Dermis blood vessel endothelial cell (primary cell): ENCODE results near the gene DYNC1LI2. TPM values are rescaled to one million over a fixed set of nuclear protein-coding genes. Genes with fewer than 3 reads are reported as not detected.
"Not testable (repeated sequence)": the region's sequence is repeated elsewhere in the genome, so short reads cannot be mapped to it uniquely, and the experiment has no call there.

Source experiments
- DNase-seq: peaks from one replicate; pipeline ENCODE4 v3.0.0; 2010
- total RNA-seq: library from RNA; depleted of rRNA; stranded (reverse); fragments of >200 nt; gene quantifications from 2 replicates; pipeline ENCODE4 v1.2.3, GENCODE V29; 2014

DYNC1LI2 gene
- total RNA-seq, 1 donor from 2014 or later, result 219 TPM

- no peak for DNase-seq
Observed at GRCh38 chr16:66695935-66696668, 55.3 kb downstream of the DYNC1LI2 start.

- DNase-seq, result no peak
Observed at GRCh38 chr16:66695471-66695934, 55.9 kb downstream of the DYNC1LI2 start.

GRCh38 chr16:66693149-66693548 is 58.3 kb downstream of the DYNC1LI2 start:
- DNase-seq, result no peak

GRCh38 chr16:66692341-66692740 is 59.1 kb downstream of the DYNC1LI2 start:
- DNase-seq, result no peak

- no peak for DNase-seq
Observed at GRCh38 chr16:66691234-66691633, 60.2 kb downstream of the DYNC1LI2 start.

- DNase-seq, result no peak
Observed at GRCh38 chr16:66690106-66690847, 61.1 kb downstream of the DYNC1LI2 start.

GRCh38 chr16:66689282-66689681 is 62.1 kb downstream of the DYNC1LI2 start:
- no peak for DNase-seq

GRCh38 chr16:66687906-66688625 is 63.3 kb downstream of the DYNC1LI2 start:
- no peak for DNase-seq

- not testable (repeated sequence) for DNase-seq
Observed at GRCh38 chr16:66685501-66686115, 65.8 kb downstream of the DYNC1LI2 start.

- DNase-seq, result no peak
Observed at GRCh38 chr16:66682271-66682670, 69.1 kb downstream of the DYNC1LI2 start.

GRCh38 chr16:66681676-66682075 is 69.7 kb downstream of the DYNC1LI2 start:
- DNase-seq, result no peak

GRCh38 chr16:66678337-66678736 is 73.1 kb downstream of the DYNC1LI2 start:
- DNase-seq, result no peak

GRCh38 chr16:66677836-66678235 is 73.6 kb downstream of the DYNC1LI2 start:
- DNase-seq, result no peak

GRCh38 chr16:66677179-66677578 is 74.2 kb downstream of the DYNC1LI2 start:
- DNase-seq, result no peak

- DNase-seq, result no peak
Observed at GRCh38 chr16:66676599-66676998, 74.8 kb downstream of the DYNC1LI2 start.

GRCh38 chr16:66673691-66674090 is 77.7 kb downstream of the DYNC1LI2 start:
- no peak for DNase-seq

Other genes starting within 250 kb of the DYNC1LI2 start
- gene TK2, start 201.5 kb downstream of the DYNC1LI2 start, total RNA-seq, result 41.0 and 46.5 TPM in 2 replicates
- 75.6 and 102 TPM in 2 replicates for gene CKLF, start 199.0 kb downstream of the DYNC1LI2 start, total RNA-seq
- 2.7 and 3.6 TPM in 2 replicates for gene CMTM1, start 185.2 kb downstream of the DYNC1LI2 start, total RNA-seq
- gene CMTM2, start 172.1 kb downstream of the DYNC1LI2 start, total RNA-seq, result 0.34 TPM in 1 of 2 replicates, not detected in the other
- gene CMTM3, start 146.9 kb downstream of the DYNC1LI2 start, total RNA-seq, result 23.3 and 31.6 TPM in 2 replicates
- 8.8 and 11.6 TPM in 2 replicates for gene CMTM4, start 54.9 kb downstream of the DYNC1LI2 start, total RNA-seq
- 0.17 TPM in 1 of 2 replicates, not detected in the other for gene TERB1, start 50.0 kb upstream of the DYNC1LI2 start, total RNA-seq
- gene NAE1, start 79.4 kb upstream of the DYNC1LI2 start, total RNA-seq, result 48.8 and 68.7 TPM in 2 replicates
- gene CA7, start 92.8 kb upstream of the DYNC1LI2 start, total RNA-seq, result not detected in 2 replicates
- 12.4 and 15.5 TPM in 2 replicates for gene PDP2, start 128.9 kb upstream of the DYNC1LI2 start, total RNA-seq
- gene CDH16, start 167.3 kb upstream of the DYNC1LI2 start, total RNA-seq, result 0.65 and 1.2 TPM in 2 replicates
- 0.84 and 1.9 TPM in 2 replicates for gene RRAD, start 173.9 kb upstream of the DYNC1LI2 start, total RNA-seq
- gene CIAO2B, start 182.8 kb upstream of the DYNC1LI2 start, total RNA-seq, result 117 and 188 TPM in 2 replicates
- 14.1 and 21.2 TPM in 2 replicates for gene CES2, start 183.9 kb upstream of the DYNC1LI2 start, total RNA-seq
- gene CES3, start 209.7 kb upstream of the DYNC1LI2 start, total RNA-seq, result not detected in 2 replicates
- 1.4 and 1.7 TPM in 2 replicates for gene CES4A, start 237.0 kb upstream of the DYNC1LI2 start, total RNA-seq